Stimulated activated CD8-positive, alpha-beta memory T cell treated with anti-CD3 and anti-CD28 coated beads, Interleukin-4, amount 100 ng/mL, for 1 hour (primary cell): Measurements from ENCODE around the gene SUPT3H.

Source experiments
- DNase-seq, 2 donors: peaks; one replicate each; pipeline ENCODE4 v3.0.0-alpha.2; 2020; ENCODE audit warnings: low read depth in 2 of 2, low spot score in 1 of 2

The SUPT3H gene

DNA sequence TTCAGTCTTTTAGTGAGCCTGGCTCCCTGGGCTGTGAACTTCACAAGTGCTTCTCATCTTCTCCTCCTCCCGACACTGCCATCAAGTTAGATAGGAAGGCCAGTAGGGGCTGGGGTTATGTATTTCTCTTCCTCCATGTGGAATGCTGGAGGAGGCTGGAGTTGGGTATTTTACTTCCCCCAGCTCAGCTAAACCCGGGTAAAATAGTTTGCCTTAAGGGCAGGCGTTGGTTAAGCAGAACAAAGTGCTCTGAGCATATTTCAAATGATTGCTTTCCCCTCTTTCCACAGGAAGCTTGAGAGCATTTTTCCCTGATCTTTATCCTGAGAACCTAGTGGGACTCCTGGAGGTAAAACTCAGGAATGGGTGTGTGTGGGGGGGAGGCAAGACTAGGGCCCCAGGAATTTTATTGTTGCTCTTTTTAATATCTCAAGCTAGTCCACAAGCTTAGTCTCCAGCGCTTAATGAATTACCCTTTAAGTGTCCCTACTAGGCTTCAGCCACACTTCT, 16.9 kb upstream of the SUPT3H start:
- DNase-seq = no peak

DNA sequence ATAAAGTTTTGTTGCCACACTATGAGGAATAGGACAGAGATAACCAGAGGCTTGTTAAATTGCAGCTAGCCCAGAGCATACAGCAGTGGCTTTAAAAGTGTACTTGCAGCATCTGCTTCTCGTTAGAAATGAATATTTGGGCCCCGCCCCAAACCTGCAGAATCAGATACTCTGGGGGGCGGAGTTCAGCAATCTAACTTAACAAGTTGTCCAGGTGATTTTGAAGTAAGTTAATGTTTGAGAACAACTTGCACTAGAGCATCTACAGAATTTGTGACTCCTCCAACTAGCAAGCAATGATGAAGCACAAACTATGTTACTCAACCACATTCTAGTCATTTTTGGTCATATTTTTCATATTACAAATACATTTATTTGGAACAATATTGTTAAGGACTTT, 10.6 kb upstream of the SUPT3H start:
- DNase-seq = no peak

DNA sequence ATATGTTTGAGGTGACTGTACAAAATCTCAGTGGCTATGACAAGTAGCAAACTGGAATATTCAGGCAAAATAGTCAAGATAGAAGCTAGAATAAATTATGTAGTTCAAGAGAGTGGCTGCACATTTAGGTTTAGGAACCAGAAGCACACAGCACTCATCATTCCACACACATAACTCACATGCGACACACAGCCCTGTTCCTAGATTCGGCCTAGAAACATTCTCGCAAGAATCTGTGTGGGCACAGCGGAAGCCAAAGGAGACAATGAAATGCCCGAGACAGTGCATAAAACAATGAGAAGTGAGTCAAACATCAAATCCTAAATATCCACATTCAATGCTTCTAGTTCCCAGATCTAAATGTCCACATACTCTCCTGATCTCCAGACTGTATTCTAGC, 9.5 kb upstream of the SUPT3H start:
- DNase-seq = no peak

DNA sequence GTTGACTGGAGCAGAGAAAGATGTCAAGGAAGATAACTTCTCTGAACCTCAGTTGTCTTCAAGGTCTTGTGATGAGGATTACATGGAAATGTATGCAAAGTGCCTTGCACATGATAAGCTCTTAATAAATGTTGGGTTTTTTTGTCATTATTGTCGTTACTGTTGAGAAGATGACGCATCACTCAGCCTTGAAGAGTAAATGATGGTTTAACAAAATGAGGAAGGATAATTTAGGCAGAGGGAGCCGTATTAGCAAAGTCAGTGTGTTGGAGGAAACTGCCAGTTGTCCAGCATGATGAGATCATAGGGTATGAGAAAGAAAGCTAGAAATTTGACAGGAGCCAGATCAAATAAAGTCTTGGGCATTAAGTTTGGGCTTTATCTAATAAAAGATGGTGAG, 8.8 kb upstream of the SUPT3H start:
- no peak for DNase-seq

DNA sequence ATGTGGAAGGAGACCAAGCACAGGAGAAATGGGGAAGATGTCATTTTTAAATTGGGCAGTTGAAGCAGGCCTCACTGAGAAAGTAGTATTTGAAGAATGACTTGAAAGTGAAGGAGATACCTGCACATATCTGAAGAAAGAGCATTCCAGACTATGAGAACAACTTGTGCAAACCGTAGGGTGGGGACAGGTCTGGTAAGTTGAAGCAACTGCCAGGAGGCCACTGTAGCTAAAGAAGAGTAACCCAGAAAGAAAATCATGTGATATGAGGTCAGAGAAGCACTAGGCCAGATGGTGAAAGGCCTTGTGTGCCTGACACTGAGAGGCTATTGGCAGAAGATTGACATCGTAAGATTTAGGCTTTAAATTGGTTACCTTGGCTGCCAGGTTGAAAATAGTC, 4.7 kb upstream of the SUPT3H start:
- no peak for DNase-seq

DNA sequence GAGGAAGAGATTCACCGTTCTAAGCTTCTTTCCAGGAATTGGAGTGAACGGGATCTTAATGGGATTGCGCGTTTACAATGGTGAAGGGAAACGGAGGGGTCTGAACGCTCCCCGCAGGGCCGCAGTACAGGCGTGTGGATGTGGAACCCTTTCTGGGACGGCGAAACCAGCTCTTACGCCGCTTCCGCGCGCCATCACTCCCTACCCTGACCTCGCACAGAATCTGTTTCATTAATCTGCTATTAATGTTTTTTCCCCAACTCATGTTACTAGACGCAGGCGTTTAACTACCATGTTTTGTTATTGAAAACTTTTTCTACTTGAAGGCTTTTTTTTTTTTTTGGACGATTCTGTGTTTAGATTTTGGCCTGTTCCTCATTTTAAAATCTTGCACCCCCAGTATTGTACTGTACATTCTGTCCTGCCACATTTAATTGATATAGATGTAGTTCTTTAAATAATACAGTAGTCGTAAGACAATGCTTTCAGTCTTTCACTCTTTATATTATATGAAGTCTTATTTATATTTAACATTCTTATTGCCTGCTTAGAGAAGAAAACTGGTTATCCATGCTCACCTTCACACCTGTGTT, 696 bp upstream of the SUPT3H start:
- DNase-seq = no peak

DNA sequence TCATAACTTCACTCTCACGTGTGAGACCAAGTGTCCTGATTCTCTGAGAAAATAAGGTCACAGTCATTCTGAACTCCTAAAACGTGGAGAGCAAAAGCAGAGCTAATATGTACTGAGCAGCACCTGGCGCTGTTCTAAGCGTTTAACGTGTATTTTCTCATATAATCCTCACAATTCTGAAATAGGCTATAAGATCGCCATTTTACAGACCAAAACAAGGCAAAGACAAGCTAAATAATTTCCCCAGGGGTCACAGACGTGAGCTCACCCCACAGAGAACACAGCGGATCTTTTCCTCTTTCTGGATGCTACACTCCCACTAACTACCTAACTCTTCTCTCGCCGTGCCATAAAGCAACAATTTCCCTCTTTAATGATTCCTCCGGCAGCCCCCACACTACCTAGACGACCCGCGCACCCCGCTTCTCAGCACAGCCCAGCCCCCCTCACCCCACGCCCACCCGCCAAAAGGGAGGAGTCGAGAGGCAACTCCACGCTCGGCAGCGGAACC, 636 bp downstream of the SUPT3H start:
- DNase-seq = peak in 1 of 2 donors; percentile 63

DNA sequence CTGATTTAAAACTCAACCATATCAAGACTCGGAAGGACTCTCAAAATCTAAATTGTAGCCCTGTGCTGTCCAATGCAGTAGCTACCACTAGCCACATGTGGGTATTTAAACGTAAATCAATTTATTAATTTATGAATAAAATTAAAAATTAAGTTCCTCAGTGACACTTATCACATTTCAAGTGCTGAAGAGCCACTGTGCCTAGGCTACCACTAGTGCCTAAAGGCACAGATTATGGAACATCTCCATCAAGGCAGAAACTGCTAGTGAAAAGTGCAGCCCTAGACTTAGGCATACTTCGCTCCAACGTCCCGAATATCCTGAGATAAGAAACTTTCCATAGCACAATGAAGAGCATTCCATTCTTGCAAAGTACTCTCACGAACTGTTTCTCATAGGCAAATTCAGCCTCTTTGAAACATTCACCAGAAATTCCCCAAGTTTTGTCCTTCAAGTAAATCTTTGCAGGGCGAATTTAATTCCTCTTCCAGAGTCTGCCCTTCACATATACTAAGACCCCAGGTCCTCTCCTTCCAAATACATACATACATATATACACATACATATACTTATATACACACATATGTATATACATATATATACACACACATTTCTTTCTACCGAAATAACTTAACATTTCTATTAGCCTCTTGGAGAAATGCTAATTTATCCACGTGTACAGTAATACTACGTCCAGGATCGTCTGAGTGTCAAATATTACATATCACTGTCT, 1.3 kb downstream of the SUPT3H start:
- DNase-seq = no peak

DNA sequence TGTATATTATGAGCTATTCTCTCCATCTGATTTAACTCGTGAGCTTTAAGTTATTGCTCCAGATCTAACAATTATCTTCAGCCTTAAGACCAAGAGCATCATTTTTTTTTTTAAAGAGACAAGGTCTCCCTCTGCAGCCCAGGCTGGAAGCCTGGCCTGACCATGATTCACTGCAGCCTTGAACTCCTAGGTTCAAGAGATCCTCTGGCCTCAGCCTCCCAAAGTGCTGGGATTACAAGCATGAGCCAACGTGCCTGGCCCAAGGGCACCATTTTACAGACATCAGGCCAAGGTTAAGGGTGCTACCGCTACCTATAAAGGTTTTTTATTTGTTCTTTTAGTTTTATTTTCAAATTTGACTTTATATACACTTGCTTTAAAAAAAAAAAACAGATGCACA, 2.3 kb downstream of the SUPT3H start:
- no peak for DNase-seq

DNA sequence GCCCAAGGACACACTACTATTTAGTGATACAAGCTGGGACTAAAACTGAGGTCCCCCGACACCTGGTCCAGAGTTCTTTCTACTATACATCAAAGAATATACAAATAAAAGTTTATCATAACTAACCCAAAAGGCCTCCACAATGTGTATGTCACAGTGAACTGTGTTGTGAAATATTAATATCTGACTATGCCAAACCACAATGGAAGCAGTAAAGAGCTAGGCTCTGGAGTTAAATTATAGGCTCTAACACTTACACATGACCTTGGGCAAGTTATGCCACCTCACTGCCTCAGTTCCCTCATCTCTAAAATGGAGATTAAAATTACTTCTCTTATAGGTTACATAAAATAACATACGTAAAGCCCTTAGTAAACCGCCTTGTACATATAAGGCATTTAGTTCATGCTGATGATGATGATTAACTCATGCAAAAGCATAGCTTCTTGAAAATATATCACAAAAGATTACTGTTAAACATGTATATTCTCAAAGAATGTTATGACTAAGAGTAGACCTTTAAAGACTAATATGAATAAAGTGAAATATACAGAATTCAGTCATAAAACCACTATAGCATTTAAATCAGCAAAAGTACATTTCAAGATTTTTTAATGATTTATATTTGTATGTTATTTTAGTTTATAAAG, 5.7 kb downstream of the SUPT3H start:
- DNase-seq = no peak

DNA sequence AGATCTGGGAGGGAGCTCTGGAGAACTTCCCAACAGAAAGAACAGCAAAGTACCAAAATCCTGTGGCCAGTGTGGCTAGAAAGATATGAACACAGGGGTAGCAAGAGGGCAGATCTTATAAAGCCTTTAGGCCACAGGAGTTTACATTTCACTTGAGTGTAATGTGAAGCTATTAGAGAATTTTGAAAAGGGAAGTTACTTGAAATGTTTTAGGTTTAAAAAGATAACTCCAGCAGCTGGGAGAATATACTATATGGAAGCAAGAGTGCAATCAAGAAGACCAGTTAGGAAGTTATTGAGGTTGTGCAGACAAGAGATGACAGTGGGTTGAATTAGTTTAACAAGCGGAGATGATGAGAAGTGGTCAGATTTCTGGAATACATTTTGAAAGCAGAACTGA, 7.9 kb downstream of the SUPT3H start:
- no peak for DNase-seq

DNA sequence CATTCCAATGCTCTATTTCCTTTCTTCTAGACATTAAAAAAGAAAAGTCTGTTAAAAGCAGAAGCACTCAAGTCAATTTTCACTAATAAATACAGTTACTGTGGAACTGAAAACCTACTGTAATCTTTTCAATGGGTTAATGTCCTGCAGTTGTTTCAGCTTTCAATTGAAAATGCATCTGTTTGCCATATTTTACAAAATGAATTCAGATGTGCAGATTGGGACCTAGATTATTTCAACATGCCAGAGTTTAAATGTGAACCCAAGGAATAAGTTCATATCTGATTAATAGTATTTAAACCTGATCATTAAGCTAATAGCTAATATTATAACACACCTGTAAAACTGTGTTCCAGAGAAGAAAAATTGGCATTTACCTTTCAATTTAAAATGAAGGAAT, 9.7 kb downstream of the SUPT3H start:
- no peak for DNase-seq

DNA sequence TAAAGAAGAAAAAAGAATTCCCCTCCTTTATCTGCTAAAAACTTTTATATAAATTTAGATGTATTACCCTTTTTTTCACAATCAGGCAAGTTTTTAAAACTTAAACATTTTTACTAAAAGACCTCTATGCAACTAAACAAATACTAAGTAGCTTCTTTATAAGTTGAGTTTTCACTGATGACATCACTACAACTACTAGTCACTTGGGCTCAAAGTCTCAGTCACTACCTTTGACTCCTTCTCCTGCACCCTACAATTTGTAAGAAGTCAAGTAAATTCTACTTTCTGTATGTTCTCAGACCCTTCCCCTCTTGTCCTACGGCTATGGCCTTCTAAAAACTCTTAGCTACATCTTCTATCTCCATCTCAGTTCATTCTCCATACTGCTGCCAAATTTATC, 11.2 kb downstream of the SUPT3H start:
- DNase-seq = no peak

DNA sequence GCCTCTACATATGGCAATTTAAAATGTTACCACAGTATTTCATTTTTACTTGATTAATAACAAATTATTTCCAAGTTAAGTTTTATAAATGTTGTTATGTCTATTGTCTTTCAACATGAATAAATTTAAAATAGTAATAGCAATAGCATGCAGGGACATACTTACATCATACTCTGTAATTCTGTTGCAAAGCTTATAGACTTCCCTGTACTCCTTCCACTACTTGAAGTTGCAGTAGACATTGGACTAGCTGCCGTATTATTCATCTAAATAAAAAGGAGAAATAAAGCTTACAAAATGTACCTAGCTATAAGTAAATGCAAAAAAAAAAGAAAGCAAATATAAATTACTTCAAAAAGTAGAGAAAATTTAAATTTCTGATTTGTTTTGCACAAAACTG, 12.7 kb downstream of the SUPT3H start:
- DNase-seq = no peak

DNA sequence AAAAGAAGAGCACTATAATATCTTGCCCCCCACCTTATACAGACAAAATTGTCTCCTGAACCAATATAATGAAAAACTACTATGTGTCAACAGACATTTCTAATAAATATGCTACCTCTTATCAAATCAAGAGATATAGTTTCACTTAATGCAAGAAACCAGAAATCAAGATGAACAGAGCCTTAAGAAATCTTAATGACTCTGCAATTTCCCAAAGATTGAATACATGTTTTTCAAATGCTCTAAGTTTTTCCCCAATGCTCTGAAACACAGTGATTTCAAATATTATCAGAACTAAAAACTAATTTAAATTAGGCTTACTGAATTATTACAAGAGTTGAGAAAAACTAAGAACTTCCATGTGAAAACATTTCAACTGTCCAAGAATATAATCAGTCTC, 13.3 kb downstream of the SUPT3H start:
- DNase-seq = no peak

DNA sequence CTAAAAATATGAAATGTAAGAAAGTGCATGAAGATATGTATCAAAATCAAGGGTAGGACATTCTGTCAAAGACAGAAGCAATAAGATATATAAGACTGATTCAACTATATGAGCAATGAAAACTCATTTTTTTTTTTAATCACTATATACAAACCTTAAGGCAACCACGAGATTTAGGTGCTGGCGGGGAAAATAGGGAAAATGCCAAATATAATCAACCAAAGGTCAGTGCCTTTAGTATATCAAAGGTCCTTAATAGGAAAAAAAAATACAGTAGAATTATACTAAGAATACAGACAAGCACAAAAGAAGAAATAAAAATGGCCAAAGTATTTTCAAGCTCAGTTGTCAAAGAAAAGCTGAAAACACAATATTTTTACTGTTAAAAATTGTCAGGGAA, 24.1 kb downstream of the SUPT3H start:
- no peak for DNase-seq

DNA sequence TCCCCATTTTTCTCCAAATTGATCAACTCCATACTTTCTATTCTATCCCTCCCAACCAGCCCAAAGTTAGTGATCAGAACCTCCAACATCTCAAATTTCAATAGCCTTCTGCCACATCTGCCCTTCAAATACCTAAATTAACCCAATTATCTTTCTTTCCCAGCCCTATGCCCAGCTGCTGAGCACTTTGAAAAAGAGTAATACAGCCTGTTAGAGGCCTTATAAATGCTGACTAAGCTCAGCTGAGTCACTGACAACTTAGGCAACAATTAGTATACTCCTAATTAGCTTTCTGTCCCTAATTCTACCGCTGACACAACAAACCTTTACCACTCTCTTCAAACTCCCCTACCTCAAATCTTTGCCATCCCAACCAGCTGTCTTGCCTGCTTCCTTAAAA, 26.1 kb downstream of the SUPT3H start:
- DNase-seq = no peak

DNA sequence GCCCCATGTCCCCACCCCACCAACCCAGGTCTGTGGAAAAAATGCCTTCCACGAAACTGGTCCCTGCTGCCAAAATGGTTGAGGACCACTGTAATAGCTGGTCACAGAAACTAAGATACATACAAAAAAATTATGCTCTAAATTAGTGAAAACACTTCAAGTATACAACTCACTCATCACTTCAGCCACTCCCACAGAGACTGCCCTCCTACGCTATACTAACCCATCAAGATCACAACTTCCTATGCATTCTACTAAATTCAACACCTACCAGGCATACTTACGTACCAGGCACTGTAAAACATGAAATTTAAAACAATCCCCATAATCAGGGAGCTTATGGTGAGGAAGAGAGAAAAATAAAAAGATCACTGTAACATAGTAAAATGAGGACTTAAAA, 26.7 kb downstream of the SUPT3H start:
- DNase-seq = no peak

DNA sequence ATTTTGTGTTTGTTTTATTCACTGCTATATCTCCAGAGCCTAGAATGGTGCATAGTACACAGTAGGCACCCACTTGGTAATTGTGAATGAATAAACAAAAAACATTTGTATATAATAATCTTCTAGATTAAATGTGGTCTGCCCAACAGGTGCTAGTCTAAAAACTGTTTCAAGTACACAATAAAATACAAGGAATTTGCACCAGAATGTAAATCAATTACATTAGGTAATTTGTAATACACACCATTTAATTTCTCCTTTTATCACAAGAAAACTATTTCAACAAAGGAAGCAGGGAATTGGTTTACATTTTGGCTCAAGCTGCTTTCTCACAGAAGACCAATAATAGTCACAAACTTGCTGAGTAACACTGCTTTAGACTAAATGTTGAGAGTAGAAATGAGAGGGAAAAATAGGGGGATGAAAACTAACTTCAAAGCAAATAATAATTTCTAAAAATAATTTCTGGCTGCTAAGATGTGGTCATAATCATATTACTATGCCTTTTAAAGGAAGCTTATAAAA, 27.5 kb downstream of the SUPT3H start:
- no peak for DNase-seq

DNA sequence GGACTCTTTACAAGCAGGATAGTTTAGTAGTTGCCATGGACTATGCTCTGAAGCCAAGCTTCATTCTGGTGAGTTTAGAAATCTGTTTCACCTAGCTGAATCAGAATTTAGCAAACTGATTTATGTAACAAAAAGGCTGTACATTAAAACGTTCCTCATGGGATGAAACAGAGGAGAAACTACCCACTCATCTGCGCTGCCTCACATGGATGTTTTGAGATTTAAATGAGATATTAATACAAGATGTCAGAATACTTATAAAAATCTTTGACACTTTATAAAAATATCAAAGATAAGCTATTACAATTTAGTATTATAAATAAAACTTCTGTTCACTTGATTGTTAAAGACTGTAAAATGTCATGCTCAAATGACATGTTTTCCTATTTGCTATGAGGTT, 32.8 kb downstream of the SUPT3H start:
- no peak for DNase-seq

DNA sequence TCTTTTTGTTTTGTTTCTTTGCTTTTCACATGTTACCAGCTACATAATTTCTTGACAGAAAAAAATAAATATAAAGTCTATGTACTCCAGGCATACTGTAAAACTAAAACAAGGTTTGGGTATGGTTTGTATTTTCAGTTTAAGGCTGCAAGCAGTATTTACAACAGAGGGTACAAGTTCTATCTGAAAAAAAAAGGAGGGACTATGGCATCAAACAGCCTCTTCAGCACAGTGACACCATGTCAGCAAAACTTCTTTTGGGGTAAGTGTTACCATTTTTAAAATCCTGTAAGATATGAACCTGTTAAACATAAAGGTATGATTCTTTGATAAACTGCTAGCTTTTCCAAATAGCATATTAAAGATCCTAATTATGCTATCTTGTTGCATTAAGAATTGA, 49.2 kb downstream of the SUPT3H start:
- DNase-seq = no peak

DNA sequence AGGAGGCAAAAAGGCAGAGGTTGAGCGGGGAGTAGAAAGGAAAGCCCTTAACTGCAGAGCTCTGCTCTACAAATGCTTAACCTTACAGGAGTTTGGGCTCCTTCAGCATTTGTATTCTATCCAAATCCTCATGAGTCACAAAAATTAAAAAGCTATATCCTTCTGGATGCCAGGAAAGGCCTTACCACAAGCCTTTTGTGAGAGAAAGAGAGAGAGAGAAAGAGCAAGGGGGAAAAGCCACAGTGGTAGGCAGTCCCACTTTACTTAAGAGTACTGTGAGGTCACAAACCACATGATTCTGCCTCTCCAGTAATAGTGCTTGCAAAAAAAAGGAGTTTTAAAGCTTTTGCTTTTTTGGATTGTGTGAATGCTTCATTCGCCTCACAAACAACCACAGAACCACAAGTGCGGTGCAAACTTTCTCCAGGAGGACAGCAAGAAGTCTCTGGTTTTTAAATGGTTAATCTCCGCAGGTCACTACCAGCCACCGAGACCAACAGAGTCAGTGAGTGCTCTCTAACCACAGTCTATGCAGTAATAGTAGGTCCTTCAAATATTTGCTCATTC, 49.7 kb downstream of the SUPT3H start, which contains the start of gene RUNX2:
RUNX2 (plus strand) TSS at position 375 of the 567 bp plus-strand sequence. CDS start 397 bp downstream, outside the sequence.
- DNase-seq = no peak
